Mammary epithelial cell (primary cell): ENCODE data around the gene RNF34.

ENCODE experiments used
- EZH2 ChIP-seq: IDR thresholded peaks from 2 replicates; pipeline ENCODE4 v1.6.1; 2012; ENCODE audit warnings: low read length, inconsistent platforms, borderline replicate concordance
- TF ChIP-seq, protein P1 (sequence below), 2 donors: IDR thresholded peaks in 1 of 2; conservative IDR thresholded peaks in 1 of 2; 2 replicates each; pipeline ENCODE4 v1.5.1; 2011 to 2012; ENCODE audit warnings: inconsistent platforms in 2 of 2, low read length in 2 of 2, mild to moderate bottlenecking in 2 of 2, control low read depth in 1 of 2, low read depth in 1 of 2; ENCODE audit not compliant: insufficient read depth in 1 of 2; ENCODE audit errors: extremely low read depth in 1 of 2

DNA sequence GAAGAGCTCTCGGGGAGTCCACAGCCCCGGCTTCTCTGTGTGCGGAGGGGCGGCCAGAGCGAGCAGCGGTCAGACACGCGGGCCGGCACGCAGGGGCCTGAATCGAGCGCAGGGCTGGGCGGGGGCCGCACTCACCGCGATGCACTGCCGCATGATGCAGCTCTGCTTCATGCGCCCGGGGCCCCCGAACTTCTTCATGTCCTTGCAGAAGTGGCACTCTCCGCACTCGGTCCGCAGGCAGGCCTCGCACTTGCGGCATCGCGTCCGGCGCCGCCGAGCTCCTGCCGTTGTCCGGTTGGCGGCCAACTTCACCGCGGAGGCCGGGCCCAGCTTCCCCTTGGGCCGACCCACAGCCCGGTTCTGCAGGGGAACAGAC lies 53.1 kb downstream of the RNF34 start:
- TF ChIP-seq EZH2, result no peak
- TF ChIP-seq, protein P1, sequence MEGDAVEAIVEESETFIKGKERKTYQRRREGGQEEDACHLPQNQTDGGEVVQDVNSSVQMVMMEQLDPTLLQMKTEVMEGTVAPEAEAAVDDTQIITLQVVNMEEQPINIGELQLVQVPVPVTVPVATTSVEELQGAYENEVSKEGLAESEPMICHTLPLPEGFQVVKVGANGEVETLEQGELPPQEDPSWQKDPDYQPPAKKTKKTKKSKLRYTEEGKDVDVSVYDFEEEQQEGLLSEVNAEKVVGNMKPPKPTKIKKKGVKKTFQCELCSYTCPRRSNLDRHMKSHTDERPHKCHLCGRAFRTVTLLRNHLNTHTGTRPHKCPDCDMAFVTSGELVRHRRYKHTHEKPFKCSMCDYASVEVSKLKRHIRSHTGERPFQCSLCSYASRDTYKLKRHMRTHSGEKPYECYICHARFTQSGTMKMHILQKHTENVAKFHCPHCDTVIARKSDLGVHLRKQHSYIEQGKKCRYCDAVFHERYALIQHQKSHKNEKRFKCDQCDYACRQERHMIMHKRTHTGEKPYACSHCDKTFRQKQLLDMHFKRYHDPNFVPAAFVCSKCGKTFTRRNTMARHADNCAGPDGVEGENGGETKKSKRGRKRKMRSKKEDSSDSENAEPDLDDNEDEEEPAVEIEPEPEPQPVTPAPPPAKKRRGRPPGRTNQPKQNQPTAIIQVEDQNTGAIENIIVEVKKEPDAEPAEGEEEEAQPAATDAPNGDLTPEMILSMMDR (conservative IDR thresholded peaks at IDR 0.05 in 1 of 2, IDR thresholded peaks at IDR 0.05 in 1 of 2; ENCODE audit: extremely low read depth in 1 of 2, insufficient read depth in 1 of 2, low read depth in 1 of 2, low read length in 2 of 2), result no peak
